ENCODE measurements around the gene FITM2.
A peak's percentile ranks its signal among the peaks of the same experiment; 100 is the strongest.
"Not testable (repeated sequence)": the region's sequence is repeated elsewhere in the genome, so short reads cannot be mapped to it uniquely, and the experiment has no call there.

FITM2 gene

GRCh38 chr20:44310664-44311639 is at the start of gene FITM2:
Gene FITM2 (minus strand): TSS chr20:44311202. CDS start chr20:44311148, 54 bp downstream.
- DNase-seq (ENCODE audit: low spot score) = peak; percentile 96

- no peak for DNase-seq (ENCODE audit: low spot score)
Observed at GRCh38 chr20:44360221-44360620, 49.2 kb upstream of the FITM2 start.

- DNase-seq (ENCODE audit: low spot score) = no peak
Observed at GRCh38 chr20:44358776-44359175, 47.8 kb upstream of the FITM2 start.

- DNase-seq (ENCODE audit: low spot score) = no peak
Observed at GRCh38 chr20:44357555-44358125, 46.6 kb upstream of the FITM2 start.

- no peak for DNase-seq (ENCODE audit: low spot score)
Observed at GRCh38 chr20:44357020-44357419, 46.0 kb upstream of the FITM2 start.

GRCh38 chr20:44356353-44356723 is 45.3 kb upstream of the FITM2 start:
- no peak for DNase-seq (ENCODE audit: low spot score)

GRCh38 chr20:44355498-44356352 is 44.7 kb upstream of the FITM2 start, which contains the start of gene HNF4A:
Gene HNF4A (plus strand): TSS chr20:44355699. CDS start chr20:44355805, 106 bp downstream.
- no peak for DNase-seq (ENCODE audit: low spot score)

GRCh38 chr20:44354979-44355497 is 44.0 kb upstream of the FITM2 start:
- no peak for DNase-seq (ENCODE audit: low spot score)

- DNase-seq (ENCODE audit: low spot score) = no peak
Observed at GRCh38 chr20:44350567-44350966, 39.6 kb upstream of the FITM2 start.

- DNase-seq (ENCODE audit: low spot score) = no peak
Observed at GRCh38 chr20:44349349-44349748, 38.3 kb upstream of the FITM2 start.

- DNase-seq (ENCODE audit: low spot score) = no peak
Observed at GRCh38 chr20:44348168-44348659, 37.2 kb upstream of the FITM2 start.

GRCh38 chr20:44345941-44346340 is 34.9 kb upstream of the FITM2 start:
- DNase-seq (ENCODE audit: low spot score) = not testable (repeated sequence)

- DNase-seq (ENCODE audit: low spot score) = no peak
Observed at GRCh38 chr20:44345147-44345546, 34.1 kb upstream of the FITM2 start.

GRCh38 chr20:44344723-44345122 is 33.7 kb upstream of the FITM2 start:
- DNase-seq (ENCODE audit: low spot score) = no peak

GRCh38 chr20:44343162-44343675 is 32.2 kb upstream of the FITM2 start:
- no peak for DNase-seq (ENCODE audit: low spot score)

- DNase-seq (ENCODE audit: low spot score) = no peak
Observed at GRCh38 chr20:44342248-44342647, 31.2 kb upstream of the FITM2 start.

GRCh38 chr20:44336725-44337380 is 25.9 kb upstream of the FITM2 start, which contains the start of gene R3HDML:
Gene R3HDML (plus strand): TSS chr20:44337043. CDS start chr20:44337158, 115 bp downstream.
- no peak for DNase-seq (ENCODE audit: low spot score)

- no peak for DNase-seq (ENCODE audit: low spot score)
Observed at GRCh38 chr20:44336086-44336485, 25.1 kb upstream of the FITM2 start.

GRCh38 chr20:44335675-44336074 is 24.7 kb upstream of the FITM2 start:
- no peak for DNase-seq (ENCODE audit: low spot score)

GRCh38 chr20:44334709-44335108 is 23.7 kb upstream of the FITM2 start:
- DNase-seq (ENCODE audit: low spot score) = no peak

- no peak for DNase-seq (ENCODE audit: low spot score)
Observed at GRCh38 chr20:44334306-44334705, 23.3 kb upstream of the FITM2 start.
